OCI-LY3 (cell line): Measurements from ENCODE around the gene LY6G6F.

ENCODE experiments used
- H2AFZ ChIP-seq: fragments of 200-600, 300-600 bp; shearing (Covaris generic); 2 replicates; pipeline ENCODE4 v1.6.0; 2014; ENCODE audit warnings: antibody characterized with exemption, low read depth, low read length
- H3K27ac ChIP-seq: fragments of 200-600, 300-600 bp; sonication (generic); 2 replicates; pipeline ENCODE4 v1.5.1; 2014; ENCODE audit warnings: mild to moderate bottlenecking, low read length, moderate library complexity, mixed read lengths
- H3K27me3 ChIP-seq: fragments of 200-600, 300-600 bp; sonication (generic); 2 replicates; pipeline ENCODE4 v1.6.1; 2014; ENCODE audit warnings: low read depth, low read length, mixed read lengths
- H3K36me3 ChIP-seq: fragments of 200-600, 300-600 bp; sonication (generic); replicated peaks from 2 replicates; pipeline ENCODE3; 2014; ENCODE audit warnings: low read depth, low read length, mixed read lengths
- H3K4me1 ChIP-seq: fragments of 300-600, 200-600 bp; sonication (generic); 2 replicates; pipeline ENCODE4 v1.6.1; 2014; ENCODE audit warnings: low read length, mixed read lengths
- H3K4me2 ChIP-seq: fragments of 200-600, 300-600 bp; sonication (generic); 2 replicates; pipeline ENCODE4 v1.6.1; 2014; ENCODE audit warnings: low read length, mixed read lengths
- H3K4me3 ChIP-seq: fragments of 300-600, 200-600 bp; sonication (generic); 2 replicates; pipeline ENCODE4 v1.5.1; 2014; ENCODE audit warnings: antibody characterized with exemption, mild to moderate bottlenecking, low read length, moderate library complexity
- H3K79me2 ChIP-seq: fragments of 300-600, 200-600 bp; shearing (Covaris generic); 2 replicates; pipeline ENCODE4 v1.6.1; 2014; ENCODE audit warnings: mild to moderate bottlenecking, low read length, mixed read lengths
- H3K9ac ChIP-seq: fragments of 300-600, 200-600 bp; shearing (Covaris generic); 2 replicates; pipeline ENCODE4 v1.6.0; 2014; ENCODE audit warnings: mild to moderate bottlenecking, low read length, moderate library complexity
- H3K9me3 ChIP-seq: fragments of 200-600, 300-600 bp; shearing (Covaris generic); 2 replicates; pipeline ENCODE4 v1.6.1; 2014; ENCODE audit warnings: low read length, mixed read lengths; ENCODE audit not compliant: insufficient read depth
- H4K20me1 ChIP-seq: fragments of 200-600, 300-600 bp; sonication (generic); 2 replicates; pipeline ENCODE4 v1.6.1; 2016; ENCODE audit warnings: low read length, mixed read lengths; ENCODE audit not compliant: insufficient read depth
- EZH2phosphoT487 ChIP-seq: fragments of 200-600 bp; shearing (Covaris generic); IDR thresholded peaks from 2 replicates; pipeline ENCODE4 v1.6.1; 2018; ENCODE audit warnings: antibody characterized with exemption, mixed run types, low read depth
- TF ChIP-seq, protein P1 (sequence below): fragments of 200-600, 300-600 bp; sonication (generic); IDR thresholded peaks from 2 replicates; pipeline ENCODE4 v1.5.1; 2014; ENCODE audit warnings: antibody characterized with exemption, low read length, low read depth

LY6G6F gene

DNA sequence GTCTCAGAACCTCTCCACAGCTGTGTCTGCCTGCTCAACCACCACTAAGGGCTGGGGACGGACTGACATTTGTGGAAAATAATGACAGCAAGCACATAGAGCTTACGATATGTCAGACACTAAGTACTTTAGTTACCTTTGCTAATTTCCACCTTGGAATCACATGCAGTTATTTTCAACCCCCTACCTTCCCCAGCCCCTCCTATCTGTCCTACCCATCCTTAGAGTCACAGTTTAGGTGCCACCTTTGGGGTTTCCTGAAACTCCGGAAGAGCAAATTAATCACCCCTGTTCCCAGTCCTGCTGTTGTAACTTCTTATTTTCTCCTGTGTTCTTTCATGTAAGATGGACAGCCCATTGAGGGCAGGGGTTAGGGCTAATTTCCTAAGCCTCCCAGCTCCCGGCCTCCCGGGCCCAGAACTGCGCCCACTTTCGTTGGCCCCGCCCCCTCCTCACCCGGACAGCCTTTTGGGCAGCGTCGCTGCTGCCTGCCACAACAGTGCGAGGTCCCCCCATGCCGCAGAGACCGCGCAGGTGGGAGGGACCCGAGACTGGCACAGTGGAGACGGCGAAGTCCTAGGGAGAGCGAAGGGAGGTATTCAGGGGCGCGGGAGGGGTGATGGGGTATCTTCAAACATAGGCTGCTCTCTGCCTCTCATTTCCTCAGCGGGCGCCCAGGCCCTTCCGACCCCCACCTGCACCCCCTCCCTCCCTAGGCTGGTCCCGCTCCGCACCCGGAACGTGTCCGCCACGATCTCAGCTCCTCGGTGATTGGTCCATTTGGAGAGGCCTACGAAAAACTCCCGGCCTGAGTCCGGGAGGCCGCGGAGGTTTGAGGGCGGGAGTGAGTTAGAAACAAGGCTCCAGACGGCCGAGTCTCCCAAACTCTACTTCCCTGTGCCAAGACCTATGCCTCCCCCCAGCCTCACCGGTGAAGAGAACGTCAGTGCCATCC lies 21.3 kb downstream of the LY6G6F start:
- TF ChIP-seq, protein P1, sequence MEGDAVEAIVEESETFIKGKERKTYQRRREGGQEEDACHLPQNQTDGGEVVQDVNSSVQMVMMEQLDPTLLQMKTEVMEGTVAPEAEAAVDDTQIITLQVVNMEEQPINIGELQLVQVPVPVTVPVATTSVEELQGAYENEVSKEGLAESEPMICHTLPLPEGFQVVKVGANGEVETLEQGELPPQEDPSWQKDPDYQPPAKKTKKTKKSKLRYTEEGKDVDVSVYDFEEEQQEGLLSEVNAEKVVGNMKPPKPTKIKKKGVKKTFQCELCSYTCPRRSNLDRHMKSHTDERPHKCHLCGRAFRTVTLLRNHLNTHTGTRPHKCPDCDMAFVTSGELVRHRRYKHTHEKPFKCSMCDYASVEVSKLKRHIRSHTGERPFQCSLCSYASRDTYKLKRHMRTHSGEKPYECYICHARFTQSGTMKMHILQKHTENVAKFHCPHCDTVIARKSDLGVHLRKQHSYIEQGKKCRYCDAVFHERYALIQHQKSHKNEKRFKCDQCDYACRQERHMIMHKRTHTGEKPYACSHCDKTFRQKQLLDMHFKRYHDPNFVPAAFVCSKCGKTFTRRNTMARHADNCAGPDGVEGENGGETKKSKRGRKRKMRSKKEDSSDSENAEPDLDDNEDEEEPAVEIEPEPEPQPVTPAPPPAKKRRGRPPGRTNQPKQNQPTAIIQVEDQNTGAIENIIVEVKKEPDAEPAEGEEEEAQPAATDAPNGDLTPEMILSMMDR: no peak
- no peak for TF ChIP-seq EZH2phosphoT487
- no peaks in the 10 kb centered on the region for H3K79me2 ChIP-seq
- H3K27ac ChIP-seq: peak overlapping the region; percentile 75
- H4K20me1 ChIP-seq: 0 out of 2 replicates have a peak, but pooled peaks cover 5% of the 10 kb centered on the region
- H3K4me1 ChIP-seq: peaks cover 30% of the 10 kb centered on the region
- H3K27me3 ChIP-seq: no peaks in the 10 kb centered on the region
- H3K4me2 ChIP-seq: peak overlapping the region; percentile 48
- 0 out of 2 replicates have a peak overlapping the region, but pooled peaks have one; percentile 18 for H3K9ac ChIP-seq
- no peak overlapping the region for H3K4me3 ChIP-seq
- no peak overlapping the region for H2AFZ ChIP-seq
- H3K9me3 ChIP-seq: no peaks in the 10 kb centered on the region
- peaks cover 33% of the 10 kb centered on the region for H3K36me3 ChIP-seq

DNA sequence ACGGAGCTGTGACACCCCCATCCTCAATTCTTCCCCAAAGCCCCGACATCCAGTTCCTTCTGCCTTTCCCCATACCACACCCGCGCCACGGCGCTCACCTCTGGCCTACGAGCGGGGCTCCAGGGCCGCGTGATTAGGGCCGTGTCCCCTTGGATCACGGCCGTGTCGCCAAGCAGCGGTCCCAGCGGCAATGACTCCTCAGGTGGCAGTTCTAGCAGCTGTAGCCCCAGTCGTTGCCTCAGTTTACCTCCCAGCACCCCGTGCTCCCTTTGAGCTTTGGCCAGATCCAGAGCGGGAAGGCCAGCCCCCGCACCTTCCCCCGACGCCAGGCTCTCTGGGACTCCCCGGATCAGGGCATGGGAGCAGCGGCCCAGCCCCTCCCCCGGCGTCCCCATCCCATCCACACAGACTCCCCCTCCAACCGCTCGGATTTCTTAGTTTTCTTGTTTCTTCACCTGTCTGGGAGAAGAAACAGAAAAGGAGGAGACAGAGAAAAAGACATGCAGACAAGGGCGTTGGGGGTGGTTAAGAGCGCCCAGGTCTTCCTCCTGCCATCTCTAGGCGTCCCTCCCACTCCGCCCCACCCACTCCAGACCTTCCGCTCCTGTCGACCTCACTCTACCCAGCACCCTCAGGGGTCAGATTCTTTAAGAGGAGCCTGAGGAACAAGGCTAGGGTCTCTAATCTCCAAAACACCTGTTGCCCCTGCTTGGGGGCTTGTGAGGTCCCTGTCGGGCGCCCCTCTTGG lies 22.3 kb downstream of the LY6G6F start, which contains the start of gene DDAH2:
Gene DDAH2 (minus strand): TSS at position 533 of the 748 bp plus-strand sequence. CDS start 138 bp downstream, at position 395.
- H3K9ac ChIP-seq: no peak within 1 kb of the TSS
- H2AFZ ChIP-seq: no peak within 1 kb of the TSS
- H3K79me2 ChIP-seq: peaks cover 6% of the 10 kb centered on the region
- H4K20me1 ChIP-seq: peaks cover 7% of the 10 kb centered on the region
- peaks cover 42% of the 10 kb centered on the region for H3K36me3 ChIP-seq
- H3K4me3 ChIP-seq: no peak within 1 kb of the TSS
- no peaks in the 10 kb centered on the region for H3K9me3 ChIP-seq
- H3K27me3 ChIP-seq: no peaks in the 10 kb centered on the region
- TF ChIP-seq EZH2phosphoT487: no peak
- TF ChIP-seq, protein P1: no peak; the same call in 1 of the 2 replicates
- H3K27ac ChIP-seq: peak within 1 kb of the TSS; percentile 75
- peaks cover 30% of the 10 kb centered on the region for H3K4me1 ChIP-seq
- H3K4me2 ChIP-seq: peak within 1 kb of the TSS; percentile 48; the same call in 1 of the 2 replicates

DNA sequence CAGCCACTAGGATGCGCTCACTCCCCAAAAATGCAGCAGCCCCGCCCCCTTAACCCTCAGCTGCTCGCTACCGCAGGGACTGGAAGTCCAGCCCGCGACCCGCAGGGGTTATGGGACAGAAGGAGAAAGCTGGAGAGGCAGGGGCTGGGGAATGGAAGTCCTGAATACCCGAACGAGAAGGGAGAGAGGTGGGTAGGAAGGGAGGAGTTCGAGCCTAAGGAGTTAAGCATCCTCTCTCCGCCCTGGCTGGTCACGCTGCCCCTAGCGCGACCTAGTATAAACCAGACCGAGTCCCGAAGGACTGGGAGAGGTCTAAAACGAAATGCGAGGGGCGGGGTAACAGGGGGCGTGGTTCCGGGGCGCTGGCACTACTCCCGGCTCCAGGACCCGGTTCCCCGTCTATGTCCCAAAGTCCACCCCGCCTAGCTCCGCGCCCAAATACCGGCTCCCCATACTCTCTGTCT lies 22.9 kb downstream of the LY6G6F start:
- peaks cover 13% of the 10 kb centered on the region for H4K20me1 ChIP-seq
- H3K27ac ChIP-seq: no peak overlapping the region
- H3K4me3 ChIP-seq: no peak overlapping the region
- H3K36me3 ChIP-seq: peaks cover 46% of the 10 kb centered on the region
- no peak overlapping the region for H3K4me2 ChIP-seq
- no peaks in the 10 kb centered on the region for H3K27me3 ChIP-seq
- H3K9me3 ChIP-seq: no peaks in the 10 kb centered on the region
- no peak overlapping the region for H2AFZ ChIP-seq
- peaks cover 35% of the 10 kb centered on the region for H3K4me1 ChIP-seq
- TF ChIP-seq, protein P1: peak; percentile 61; the same call in 1 of the 2 replicates
- no peak for TF ChIP-seq EZH2phosphoT487
- no peak overlapping the region for H3K9ac ChIP-seq
- H3K79me2 ChIP-seq: peaks cover 12% of the 10 kb centered on the region
